ENCODE results near the gene UGT1A5.

Gene UGT1A5

GRCh38 chr2:233712611-233713261 lies at the start of gene UGT1A5:
Gene UGT1A5, plus strand, starts transcription at chr2:233712907. Its CDS starts 85 bp downstream, at chr2:233712992.
- DNase-seq: no peak

GRCh38 chr2:233663911-233664310 lies 48.8 kb upstream of the UGT1A5 start:
- no peak for DNase-seq

- DNase-seq: no peak
These were observed 44.0 kb upstream of the UGT1A5 start for GRCh38 chr2:233668605-233669260.

GRCh38 chr2:233671290-233672161 lies 41.2 kb upstream of the UGT1A5 start, which contains the start of gene UGT1A9:
Gene UGT1A9, plus strand, starts transcription at chr2:233671898. Its CDS starts 37 bp downstream, at chr2:233671935.
- DNase-seq: no peak

- no peak for DNase-seq
These were observed 39.8 kb upstream of the UGT1A5 start for GRCh38 chr2:233672886-233673285.

GRCh38 chr2:233673896-233674295 lies 38.8 kb upstream of the UGT1A5 start:
- no peak for DNase-seq

GRCh38 chr2:233674314-233674713 lies 38.4 kb upstream of the UGT1A5 start:
- DNase-seq: no peak

GRCh38 chr2:233674995-233675394 lies 37.7 kb upstream of the UGT1A5 start:
- DNase-seq: no peak

GRCh38 chr2:233676046-233676445 lies 36.7 kb upstream of the UGT1A5 start:
- DNase-seq: no peak

- no peak for DNase-seq
These were observed 33.5 kb upstream of the UGT1A5 start for GRCh38 chr2:233679196-233679595.

- DNase-seq: no peak
These were observed 32.2 kb upstream of the UGT1A5 start for GRCh38 chr2:233680361-233681045.

GRCh38 chr2:233681521-233682099 lies 31.1 kb upstream of the UGT1A5 start, which contains the start of gene UGT1A7:
Gene UGT1A7, plus strand, starts transcription at chr2:233681901. Its CDS starts 37 bp downstream, at chr2:233681938.
- no peak for DNase-seq

- no peak for DNase-seq
These were observed 28.1 kb upstream of the UGT1A5 start for GRCh38 chr2:233684640-233685039.

GRCh38 chr2:233686928-233687327 lies 25.8 kb upstream of the UGT1A5 start:
- DNase-seq: no peak

- DNase-seq: no peak
These were observed 24.4 kb upstream of the UGT1A5 start for GRCh38 chr2:233688341-233688740.

GRCh38 chr2:233689031-233689430 lies 23.7 kb upstream of the UGT1A5 start:
- no peak for DNase-seq

GRCh38 chr2:233689501-233689900 lies 23.2 kb upstream of the UGT1A5 start:
- no peak for DNase-seq

- DNase-seq: no peak
These were observed 22.3 kb upstream of the UGT1A5 start for GRCh38 chr2:233690444-233690843.

- DNase-seq: no peak
These were observed 21.0 kb upstream of the UGT1A5 start for GRCh38 chr2:233691443-233692433.

- DNase-seq: no peak
These were observed 20.1 kb upstream of the UGT1A5 start, which contains the start of gene UGT1A6 for GRCh38 chr2:233692648-233693047. Gene UGT1A6, plus strand, starts transcription at chr2:233692890. Its CDS starts 115 bp downstream, at chr2:233693005.

- DNase-seq: no peak
These were observed 18.7 kb upstream of the UGT1A5 start for GRCh38 chr2:233693963-233694362.
